OCI-LY7 (cell line): ENCODE results near the gene GPD1L.
A peak's percentile ranks its signal among the peaks of the same experiment; 100 is the strongest.

Experiments
- CTCF ChIP-seq: fragments of 200-600 bp; sonication (generic); conservative IDR thresholded peaks from 2 replicates; pipeline ENCODE4 v1.5.1; 2014; ENCODE audit warnings: mild to moderate bottlenecking, antibody characterized with exemption, low read length, moderate library complexity, mixed read lengths
- EZH2phosphoT487 ChIP-seq: fragments of 200-600 bp; sonication (generic); IDR thresholded peaks from 2 replicates; pipeline ENCODE4 v1.6.1; 2018; ENCODE audit warnings: low read depth, borderline replicate concordance, mild to moderate bottlenecking, mixed run types, antibody characterized with exemption, low read length, moderate library complexity, mixed read lengths

DNA sequence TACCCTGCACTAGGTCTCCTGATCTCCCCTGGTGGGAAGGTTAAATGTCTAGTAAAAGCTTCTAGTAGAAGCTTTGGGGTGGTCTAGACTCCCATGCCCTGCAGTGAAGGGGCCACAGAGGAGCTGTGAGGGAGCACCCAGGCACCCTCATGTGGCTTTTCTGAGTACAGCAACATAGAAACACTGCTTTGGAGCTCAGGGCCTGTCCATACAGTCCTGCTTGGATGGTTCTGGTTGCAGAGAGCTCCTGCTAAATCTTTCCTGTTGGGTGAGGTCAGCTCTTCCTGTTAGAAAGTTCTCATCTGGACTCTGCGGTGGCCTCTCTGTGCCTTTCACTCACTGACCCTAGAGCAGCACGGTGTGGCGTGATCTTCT lies 47.8 kb downstream of the GPD1L start:
- TF ChIP-seq CTCF (peak; percentile 71), EZH2phosphoT487 (no peak)
